WERI-Rb-1 (cell line): ENCODE data around the gene FBXO31.

Experiments used
- DNase-seq: peaks from one replicate; pipeline ENCODE4 v3.0.0-alpha.2; 2020
- H3K27ac ChIP-seq: fragments of 250-450 bp; sonication (Bioruptor Pico); 2 replicates; pipeline ENCODE4 v1.5.1; 2020; ENCODE audit warnings: mild to moderate bottlenecking, moderate library complexity
- H3K27me3 ChIP-seq: fragments of 250-450 bp; sonication (Bioruptor Pico); 2 replicates; pipeline ENCODE4 v1.5.1; 2021; ENCODE audit warnings: mild to moderate bottlenecking, low read depth, moderate library complexity; ENCODE audit not compliant: insufficient read depth, severe bottlenecking
- H3K36me3 ChIP-seq: fragments of 250-450 bp; sonication (Bioruptor Pico); 2 replicates; pipeline ENCODE4 v1.5.1; 2020; ENCODE audit warnings: mild to moderate bottlenecking, moderate library complexity
- H3K4me3 ChIP-seq: 2 replicates; pipeline ENCODE4 v1.5.1; 2011; ENCODE audit warnings: low read depth, mild to moderate bottlenecking, control low read depth, low read length
- H3K9me3 ChIP-seq: fragments of 250-450 bp; sonication (Bioruptor Pico); 2 replicates; pipeline ENCODE4 v1.5.1; 2021; ENCODE audit warnings: mild to moderate bottlenecking, moderate library complexity; ENCODE audit not compliant: severe bottlenecking
- TF ChIP-seq, protein P1 (sequence below): IDR thresholded peaks from 2 replicates; pipeline ENCODE4 v1.5.1; 2011; ENCODE audit warnings: low read depth, mild to moderate bottlenecking, control low read depth, inconsistent platforms, low read length

FBXO31 gene

DNA sequence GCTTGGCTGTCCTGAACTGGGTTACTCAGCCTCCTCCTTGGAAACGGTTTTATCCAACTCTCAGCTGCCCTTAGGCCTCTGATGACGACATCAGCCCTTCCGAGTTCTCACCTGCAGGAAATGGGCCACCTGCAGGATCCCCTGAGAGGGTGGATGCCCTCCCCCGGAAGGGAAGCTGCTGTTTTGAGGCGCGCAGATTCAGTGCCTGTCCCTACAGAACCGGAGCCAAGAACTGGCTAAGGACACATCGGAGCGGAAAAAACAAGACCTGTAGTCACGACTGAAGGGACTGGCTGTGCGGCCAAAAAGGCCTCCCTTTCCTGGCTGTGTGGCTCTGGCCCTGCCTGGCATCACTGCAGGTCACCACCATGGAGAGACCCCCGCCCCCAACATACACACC, 54.7 kb downstream of the FBXO31 start:
- no peak for DNase-seq
- TF ChIP-seq, protein P1, sequence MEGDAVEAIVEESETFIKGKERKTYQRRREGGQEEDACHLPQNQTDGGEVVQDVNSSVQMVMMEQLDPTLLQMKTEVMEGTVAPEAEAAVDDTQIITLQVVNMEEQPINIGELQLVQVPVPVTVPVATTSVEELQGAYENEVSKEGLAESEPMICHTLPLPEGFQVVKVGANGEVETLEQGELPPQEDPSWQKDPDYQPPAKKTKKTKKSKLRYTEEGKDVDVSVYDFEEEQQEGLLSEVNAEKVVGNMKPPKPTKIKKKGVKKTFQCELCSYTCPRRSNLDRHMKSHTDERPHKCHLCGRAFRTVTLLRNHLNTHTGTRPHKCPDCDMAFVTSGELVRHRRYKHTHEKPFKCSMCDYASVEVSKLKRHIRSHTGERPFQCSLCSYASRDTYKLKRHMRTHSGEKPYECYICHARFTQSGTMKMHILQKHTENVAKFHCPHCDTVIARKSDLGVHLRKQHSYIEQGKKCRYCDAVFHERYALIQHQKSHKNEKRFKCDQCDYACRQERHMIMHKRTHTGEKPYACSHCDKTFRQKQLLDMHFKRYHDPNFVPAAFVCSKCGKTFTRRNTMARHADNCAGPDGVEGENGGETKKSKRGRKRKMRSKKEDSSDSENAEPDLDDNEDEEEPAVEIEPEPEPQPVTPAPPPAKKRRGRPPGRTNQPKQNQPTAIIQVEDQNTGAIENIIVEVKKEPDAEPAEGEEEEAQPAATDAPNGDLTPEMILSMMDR, result no peak
- Histone ChIP-seq H3K27ac (no peak overlapping the region), H3K36me3 (peaks cover 15% of the 10 kb centered on the region), H3K27me3 (no peaks in the 10 kb centered on the region), H3K4me3 (no peak overlapping the region), H3K9me3 (no peaks in the 10 kb centered on the region)

DNA sequence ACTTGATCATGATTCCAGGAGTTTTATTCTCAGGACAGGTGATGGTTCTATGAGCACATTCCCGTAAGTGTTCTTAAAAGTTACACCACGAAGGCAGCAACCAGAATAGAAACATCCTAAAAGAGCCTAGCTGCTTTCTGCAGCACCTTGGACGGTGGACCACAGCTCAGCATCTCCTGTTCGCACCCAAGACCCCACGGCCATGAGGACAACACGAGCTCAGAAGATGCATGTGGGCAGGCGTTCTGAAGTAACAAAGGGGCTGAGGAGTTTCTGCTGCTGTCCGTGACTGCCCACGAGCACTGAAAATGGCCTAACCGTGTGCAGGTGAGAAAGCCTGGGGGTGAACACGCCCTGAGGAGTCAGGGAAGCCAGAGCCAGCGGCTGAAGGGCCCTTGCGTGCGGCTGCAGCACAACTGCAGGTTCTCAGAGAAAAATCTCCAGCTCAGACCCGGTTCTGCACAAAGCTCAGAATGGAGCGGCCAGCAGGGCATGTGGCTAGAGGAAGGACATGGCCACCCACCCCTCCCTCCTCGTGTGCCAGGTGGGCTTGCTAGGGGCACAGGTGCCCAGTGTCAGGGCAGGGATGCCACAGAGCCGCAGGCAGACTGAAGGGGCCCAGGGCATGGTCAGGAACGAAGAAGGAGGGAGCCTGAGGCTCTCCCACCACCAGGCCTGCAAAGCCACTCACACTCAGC, 55.6 kb downstream of the FBXO31 start:
- Histone ChIP-seq H3K4me3 (no peak overlapping the region), H3K27me3 (no peaks in the 10 kb centered on the region), H3K36me3 (peaks cover 15% of the 10 kb centered on the region), H3K27ac (no peak overlapping the region), H3K9me3 (no peaks in the 10 kb centered on the region)
- no peak for DNase-seq
- TF ChIP-seq, protein P1, result no peak

DNA sequence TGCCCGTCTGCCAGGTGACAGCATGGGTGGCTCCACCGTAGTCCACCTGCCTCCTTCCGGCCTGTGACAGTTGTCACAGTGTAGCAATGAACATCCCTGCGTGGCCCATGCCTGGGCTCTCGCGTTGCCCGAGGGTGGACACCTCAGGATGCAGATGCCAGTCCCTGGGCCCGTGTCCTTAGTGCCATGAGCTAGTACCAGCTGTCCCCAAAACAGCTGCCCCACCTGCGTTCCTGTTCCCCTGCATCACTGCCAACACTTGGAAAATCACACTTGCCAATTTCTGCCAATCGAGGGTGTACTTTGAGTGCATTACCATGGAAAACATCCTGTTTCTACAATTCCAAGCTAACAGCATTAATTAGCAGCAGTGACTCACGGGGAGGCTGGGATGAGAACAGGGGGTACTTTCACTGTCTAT, 57.4 kb downstream of the FBXO31 start:
- no peaks in the 10 kb centered on the region for H3K9me3 ChIP-seq
- DNase-seq, result no peak
- H3K4me3 ChIP-seq, result no peak overlapping the region
- no peaks in the 10 kb centered on the region for H3K27me3 ChIP-seq
- H3K27ac ChIP-seq, result no peak overlapping the region
- TF ChIP-seq, protein P1, result no peak
- peaks cover 11% of the 10 kb centered on the region for H3K36me3 ChIP-seq

DNA sequence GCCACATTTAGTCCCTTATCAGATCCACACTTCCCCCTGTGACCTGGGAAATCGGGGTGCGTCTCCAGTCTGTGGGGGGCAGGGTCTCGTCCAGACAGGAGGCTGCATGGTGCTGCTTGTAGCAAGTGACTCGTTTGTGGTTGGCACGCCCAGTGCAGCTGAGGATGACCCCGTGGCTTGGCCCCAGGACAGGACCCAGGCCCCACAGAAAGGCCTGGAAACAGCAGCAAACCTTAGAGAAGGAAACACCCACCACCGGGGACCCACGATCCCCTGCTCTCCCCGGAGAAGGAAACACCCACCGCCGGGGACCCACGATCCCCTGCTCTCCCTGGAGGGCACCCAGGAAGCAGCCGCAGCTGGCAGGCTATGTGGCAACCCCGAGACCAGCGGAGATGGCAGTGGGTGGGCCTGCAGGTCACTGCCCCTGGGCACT, 58.1 kb downstream of the FBXO31 start:
- Histone ChIP-seq H3K36me3 (peaks cover 11% of the 10 kb centered on the region), H3K4me3 (no peak overlapping the region), H3K27me3 (no peaks in the 10 kb centered on the region), H3K27ac (no peak overlapping the region), H3K9me3 (no peaks in the 10 kb centered on the region)
- no peak for DNase-seq
- TF ChIP-seq, protein P1, result no peak

DNA sequence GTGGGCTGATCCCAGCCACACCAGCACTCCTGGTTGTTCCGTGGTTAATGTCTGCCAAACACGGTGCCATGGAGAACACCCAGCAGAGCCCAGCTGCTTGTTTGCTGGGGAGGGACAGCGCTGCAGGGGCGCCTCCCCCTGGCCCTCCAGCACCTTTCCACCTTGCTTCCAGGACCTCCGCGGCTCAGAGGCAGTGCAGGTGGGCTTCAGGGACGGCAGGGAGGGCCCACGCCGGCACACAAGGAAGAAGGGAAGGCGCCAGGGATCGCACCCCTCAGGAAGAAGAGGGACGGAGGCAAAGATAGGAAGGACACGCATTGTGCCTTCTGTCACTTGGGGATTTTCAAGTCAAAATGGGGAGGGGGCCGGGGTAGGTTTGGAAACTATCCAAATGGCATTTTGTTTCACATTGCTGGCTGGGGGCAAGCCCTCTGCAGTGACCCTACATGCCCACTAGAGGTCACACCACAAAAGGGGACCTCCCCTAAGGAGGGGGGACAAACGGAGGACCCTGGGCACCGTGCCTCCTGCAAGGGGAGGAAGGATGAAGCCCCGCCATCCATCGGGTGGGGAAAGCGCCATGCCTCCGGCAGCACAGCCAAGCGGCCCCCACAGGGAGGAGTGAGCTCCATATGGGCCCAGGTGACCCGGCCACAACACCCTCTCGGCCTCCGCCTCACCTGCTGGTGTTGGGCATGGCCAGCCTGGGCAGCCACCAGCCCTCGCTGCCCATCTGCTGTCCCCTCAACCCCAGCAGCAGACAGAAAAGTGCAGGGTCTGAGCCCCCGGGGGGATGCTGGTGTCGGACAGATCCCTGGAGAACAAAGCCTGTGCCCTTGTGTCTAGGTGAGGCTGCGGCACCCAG, 58.9 kb downstream of the FBXO31 start:
- TF ChIP-seq, protein P1, result peak; percentile 63
- no peak overlapping the region for H3K4me3 ChIP-seq
- H3K27me3 ChIP-seq, result no peaks in the 10 kb centered on the region
- peak; percentile 27 for DNase-seq
- no peak overlapping the region for H3K27ac ChIP-seq
- H3K9me3 ChIP-seq, result no peaks in the 10 kb centered on the region
- peaks cover 5% of the 10 kb centered on the region; the same call in 1 of the 2 replicates for H3K36me3 ChIP-seq
